Measurements from ENCODE around the gene CLEC17A.
"Not testable (repeated sequence)": the region's sequence is repeated elsewhere in the genome, so short reads cannot be mapped to it uniquely, and the experiment has no call there.

Gene CLEC17A

DNA sequence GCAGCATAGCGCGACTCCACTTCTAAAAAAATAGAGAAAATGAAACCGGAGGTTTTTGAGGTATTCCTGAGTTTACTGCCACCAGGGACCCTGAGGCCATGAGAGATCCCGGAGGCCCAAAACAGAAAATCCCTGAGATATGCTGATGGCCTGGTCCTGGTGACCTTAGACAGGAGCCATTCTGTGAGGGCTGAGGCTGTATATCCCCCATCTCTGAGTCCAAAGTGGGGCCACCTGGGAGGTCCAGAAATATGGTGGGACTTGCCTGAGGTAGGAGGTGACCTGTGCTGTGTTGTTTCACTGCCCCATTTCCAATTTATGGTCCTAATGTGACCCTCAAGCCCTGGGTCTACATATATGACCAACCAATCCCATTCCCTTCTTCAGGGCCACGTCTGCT lies 1.5 kb downstream of the CLEC17A start:
- DNase-seq: not testable (repeated sequence)

- DNase-seq: not testable (repeated sequence)
Observed at GRCh38 chr19:14585187-14585586, 2.3 kb downstream of the CLEC17A start.

GRCh38 chr19:14589433-14589832 lies 6.5 kb downstream of the CLEC17A start:
- not testable (repeated sequence) for DNase-seq

- no peak for DNase-seq
Observed at GRCh38 chr19:14595558-14595957, 12.7 kb downstream of the CLEC17A start.

GRCh38 chr19:14599548-14600147 lies 16.8 kb downstream of the CLEC17A start:
- DNase-seq: no peak

DNA sequence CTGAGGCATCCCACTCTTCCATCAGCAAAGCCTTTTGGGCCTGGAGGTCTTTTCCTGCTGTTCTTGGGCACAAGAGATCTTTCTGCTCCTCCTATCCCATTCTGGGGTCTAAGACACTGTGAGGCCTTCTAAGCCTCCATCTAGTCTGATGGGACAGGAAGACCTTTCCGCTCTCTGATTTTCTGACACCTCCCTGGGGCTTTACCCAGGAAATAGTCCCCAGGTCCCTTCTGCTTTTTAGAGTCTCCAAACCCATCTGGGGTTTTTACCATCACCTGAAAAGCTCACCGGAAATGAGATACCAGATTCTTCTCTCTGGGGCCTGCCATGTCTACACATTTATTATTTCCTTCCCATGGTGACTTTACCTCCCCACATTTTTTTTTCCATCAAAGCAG lies 21.1 kb downstream of the CLEC17A start:
- DNase-seq: no peak

DNA sequence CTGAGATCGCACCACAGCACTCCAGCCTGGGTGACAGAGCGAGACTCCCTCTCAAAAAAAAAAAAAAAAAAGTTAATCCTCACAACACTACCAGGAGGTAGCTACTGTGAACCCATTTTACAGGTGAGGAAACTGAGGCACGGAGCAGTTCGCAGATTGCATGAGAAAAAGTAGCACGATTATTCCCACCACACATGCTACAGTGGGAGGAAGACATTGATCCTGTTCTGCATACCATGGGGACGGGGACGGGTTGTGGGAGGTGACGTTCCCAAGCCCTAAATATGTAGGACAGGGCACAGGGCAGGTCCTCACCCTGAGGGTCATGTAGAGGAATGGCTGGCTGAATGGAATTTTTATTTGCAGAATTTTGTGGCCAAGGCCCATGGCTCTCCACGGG lies 23.7 kb downstream of the CLEC17A start:
- DNase-seq: no peak

DNA sequence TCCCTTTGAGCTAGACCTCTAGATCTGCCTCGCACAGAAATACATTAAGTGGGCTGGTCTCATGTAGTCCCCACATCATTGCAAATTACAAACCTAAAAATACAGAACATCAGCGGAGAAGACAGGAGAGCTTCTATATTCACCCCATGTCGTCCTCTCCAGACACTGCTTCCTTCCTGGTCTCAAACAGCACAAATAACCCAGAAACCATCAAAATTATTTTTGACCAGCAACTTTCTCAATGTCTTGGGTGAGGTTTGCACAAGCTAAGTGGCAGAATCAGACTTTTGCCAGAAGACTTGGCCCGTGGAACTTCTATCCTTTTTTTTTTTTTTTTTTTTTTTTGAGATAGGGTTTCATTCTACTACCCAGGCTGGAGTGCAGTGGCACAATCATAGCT lies 28.2 kb downstream of the CLEC17A start:
- no peak for DNase-seq

GRCh38 chr19:14612242-14612641 lies 29.4 kb downstream of the CLEC17A start:
- not testable (repeated sequence) for DNase-seq

GRCh38 chr19:14612657-14613056 lies 29.8 kb downstream of the CLEC17A start:
- no peak for DNase-seq

DNA sequence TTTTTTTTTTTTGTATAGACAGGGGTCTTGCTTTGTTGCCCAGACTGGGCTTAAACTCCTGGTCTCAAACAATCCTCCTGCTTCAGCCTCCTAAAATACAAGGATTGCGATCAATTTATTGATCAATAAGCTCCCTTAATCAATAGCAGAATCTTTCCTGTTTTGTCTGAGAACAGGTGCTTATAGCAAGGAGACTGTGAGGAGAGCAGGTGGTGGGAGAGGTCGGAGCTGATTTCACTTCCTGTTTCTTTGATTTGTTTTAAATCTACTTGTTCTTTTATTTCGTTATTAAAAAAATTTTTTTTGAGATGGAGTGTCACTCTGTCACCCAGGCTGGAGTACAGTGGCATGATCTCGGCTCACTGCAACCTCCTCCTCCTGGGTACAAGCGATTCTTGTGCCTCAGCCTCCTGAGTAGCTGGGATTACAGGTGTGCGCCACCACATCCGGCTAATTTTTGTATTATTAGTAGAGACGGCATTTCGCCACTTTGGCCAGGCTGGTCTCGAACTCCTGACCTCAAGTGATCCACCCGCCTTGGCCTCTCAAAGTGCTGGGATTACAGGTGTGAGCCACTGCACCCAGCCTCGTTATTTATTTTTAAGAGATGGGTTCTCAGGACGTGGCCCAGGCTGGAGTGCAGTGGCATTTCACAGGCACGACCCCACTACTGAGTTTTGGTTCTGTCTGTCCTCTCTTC lies 30.7 kb downstream of the CLEC17A start:
- DNase-seq: not testable (repeated sequence)

GRCh38 chr19:14614099-14614412 lies 31.2 kb downstream of the CLEC17A start:
- DNase-seq: peak; percentile 19

GRCh38 chr19:14615623-14616022 lies 32.7 kb downstream of the CLEC17A start:
- DNase-seq: no peak

GRCh38 chr19:14616407-14616806 lies 33.5 kb downstream of the CLEC17A start:
- DNase-seq: no peak

GRCh38 chr19:14619404-14619803 lies 36.5 kb downstream of the CLEC17A start:
- no peak for DNase-seq

- not testable (repeated sequence) for DNase-seq
Observed at GRCh38 chr19:14624491-14624890, 41.6 kb downstream of the CLEC17A start.

GRCh38 chr19:14629557-14629956 lies 46.7 kb downstream of the CLEC17A start:
- DNase-seq: no peak

- peak; percentile 28 for DNase-seq
Observed at GRCh38 chr19:14632286-14632685, 49.4 kb downstream of the CLEC17A start.

- no peak for DNase-seq
Observed at GRCh38 chr19:14639536-14640277, 56.8 kb downstream of the CLEC17A start.

DNA sequence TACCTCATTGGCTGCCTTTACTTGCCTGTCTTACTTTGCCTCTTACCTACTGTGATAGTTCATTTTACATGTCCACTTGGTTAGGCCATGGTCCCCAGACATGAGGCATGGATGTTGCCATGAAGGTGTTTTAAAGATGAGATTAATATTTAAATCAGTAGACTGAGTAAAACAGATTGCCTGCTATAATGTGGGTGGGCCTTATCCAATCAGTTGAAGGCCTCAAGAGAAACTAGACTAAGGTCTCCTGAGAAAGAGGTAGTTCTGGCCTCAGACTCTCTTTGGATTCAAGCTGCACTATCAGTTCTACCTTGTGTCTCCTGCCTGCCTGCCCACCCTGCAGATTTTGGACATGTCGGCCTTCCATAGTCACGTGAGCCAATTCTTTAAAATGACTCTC lies 65.6 kb downstream of the CLEC17A start:
- DNase-seq: no peak

DNA sequence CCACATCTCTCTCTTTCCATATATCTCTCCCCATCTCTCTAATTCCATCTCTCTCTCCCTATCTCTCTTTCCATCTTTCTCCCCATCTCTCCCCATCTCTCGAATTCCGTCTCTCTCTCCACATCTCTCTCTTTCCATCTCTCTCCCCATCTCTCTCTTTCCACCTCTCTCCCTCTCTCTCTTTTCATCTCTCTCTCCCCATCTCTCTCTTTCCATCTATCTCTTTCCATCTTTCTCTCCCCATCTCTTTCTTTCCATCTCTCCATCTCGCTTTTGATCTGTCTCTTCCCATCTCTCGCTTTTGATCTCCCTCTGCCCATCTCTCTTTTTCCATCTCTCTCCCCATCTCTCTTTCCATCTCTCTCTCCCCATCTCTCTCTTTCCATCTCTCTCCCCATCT lies 66.1 kb downstream of the CLEC17A start:
- DNase-seq: no peak

- no peak for DNase-seq
Observed at GRCh38 chr19:14650161-14650560, 67.3 kb downstream of the CLEC17A start.

- no peak for DNase-seq
Observed at GRCh38 chr19:14654786-14655560, 72.1 kb downstream of the CLEC17A start.
